Measurements from ENCODE around the gene VSTM2L.
A peak's percentile ranks its signal among the peaks of the same experiment; 100 is the strongest.

VSTM2L gene

DNA sequence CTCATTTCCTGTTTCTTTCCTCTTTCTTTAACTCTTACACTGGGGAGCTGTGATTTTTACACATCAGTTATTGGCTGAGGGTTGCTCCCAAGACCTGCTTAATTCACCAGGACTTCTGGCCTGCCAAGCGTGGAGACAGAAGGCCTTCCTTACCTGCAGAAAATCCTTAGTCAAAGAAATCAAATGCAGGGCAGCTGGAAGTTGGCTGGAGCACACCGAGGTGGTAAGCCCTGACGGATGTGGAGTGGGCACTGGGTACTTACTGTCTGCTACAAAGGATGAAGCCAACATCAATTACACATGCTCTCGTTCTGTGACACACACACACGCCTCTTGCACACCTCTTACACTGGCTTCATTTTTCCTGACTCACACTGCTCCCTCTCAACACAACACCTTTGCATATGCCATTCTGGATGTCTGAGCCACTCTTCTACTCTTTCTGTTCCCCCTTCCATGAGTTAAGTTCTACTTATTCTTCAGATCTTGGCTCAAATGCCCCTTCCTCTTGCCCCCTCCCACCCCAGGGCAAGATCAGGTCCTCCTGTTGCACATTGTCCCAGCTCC lies 68.7 kb downstream of the VSTM2L start:
- DNase-seq, result no peak

DNA sequence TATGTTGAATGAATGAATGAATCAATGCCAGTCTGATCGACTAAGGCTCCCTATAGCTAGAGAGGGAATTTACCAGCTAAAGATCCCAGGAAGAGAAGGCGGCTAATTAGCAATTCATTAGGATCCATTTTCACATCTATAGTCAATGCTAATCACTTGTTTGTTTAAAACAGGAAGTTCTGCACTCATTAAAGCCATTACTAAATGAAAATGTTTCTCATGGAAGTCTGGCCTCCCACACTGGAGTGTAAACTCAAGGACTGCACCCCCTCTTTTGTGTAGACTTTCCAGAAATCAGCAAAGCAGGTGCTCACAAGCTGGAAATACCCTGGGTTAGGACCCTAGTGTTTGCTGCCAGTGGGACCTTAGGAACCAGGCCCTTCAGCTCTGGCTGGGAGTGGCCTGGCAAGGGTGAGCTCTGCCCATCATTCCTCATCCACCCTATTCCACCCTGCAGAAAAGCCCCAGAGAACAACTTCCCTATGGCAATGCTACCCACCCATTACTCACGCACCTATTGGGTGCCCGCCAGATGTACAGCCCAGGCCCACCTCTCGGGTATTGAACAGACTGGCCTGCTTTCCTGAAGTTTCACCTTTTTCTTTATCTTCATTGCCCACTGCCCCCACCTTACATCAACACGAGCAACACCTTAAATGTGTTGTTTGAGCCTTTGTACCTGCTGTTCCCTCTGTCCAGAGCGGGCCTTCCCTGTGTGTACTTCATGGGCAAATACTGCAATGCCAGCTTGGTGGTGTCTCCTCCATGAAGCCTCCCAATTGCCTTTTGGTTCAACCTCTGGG lies 69.5 kb downstream of the VSTM2L start:
- no peak for DNase-seq

DNA sequence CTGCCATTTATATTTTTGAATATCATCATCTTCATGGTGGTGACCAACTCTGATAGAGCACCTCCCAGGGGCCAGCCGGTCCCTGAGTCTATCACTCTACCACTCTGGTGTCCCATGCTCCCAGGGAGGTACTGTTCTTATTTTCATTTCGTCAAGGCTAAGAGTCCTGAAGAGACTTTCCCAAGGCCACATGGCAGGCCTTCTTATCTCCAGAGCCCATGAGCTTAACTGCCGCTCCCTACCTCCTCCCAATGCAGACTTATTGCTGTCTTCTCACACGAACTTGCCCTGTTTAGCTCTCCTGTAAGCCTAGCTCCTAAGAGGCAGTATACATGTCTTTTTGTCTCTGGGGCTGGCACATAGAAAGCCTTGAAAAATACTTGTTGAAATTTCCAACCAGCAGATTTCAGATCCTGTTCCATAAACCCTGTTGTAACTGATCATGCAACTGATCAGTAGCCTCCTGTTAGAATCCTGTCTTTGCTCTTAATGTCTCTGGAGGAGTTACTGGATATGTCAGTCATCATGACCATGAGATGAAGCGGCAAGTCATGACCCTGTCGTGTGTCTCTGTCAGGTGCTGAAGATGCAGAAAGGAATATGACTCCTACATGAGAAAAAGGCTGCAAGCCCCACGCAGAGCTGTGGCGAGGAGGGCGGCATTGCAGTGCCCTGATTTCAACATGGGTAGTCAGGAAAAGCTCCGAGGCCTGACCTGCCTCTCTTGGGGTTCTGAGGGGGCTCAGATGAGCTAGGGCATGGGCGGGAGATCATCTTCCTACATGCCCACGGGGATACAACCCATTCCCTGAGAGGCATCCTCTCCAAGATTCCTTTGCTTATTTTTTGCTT lies 70.4 kb downstream of the VSTM2L start:
- no peak for DNase-seq

DNA sequence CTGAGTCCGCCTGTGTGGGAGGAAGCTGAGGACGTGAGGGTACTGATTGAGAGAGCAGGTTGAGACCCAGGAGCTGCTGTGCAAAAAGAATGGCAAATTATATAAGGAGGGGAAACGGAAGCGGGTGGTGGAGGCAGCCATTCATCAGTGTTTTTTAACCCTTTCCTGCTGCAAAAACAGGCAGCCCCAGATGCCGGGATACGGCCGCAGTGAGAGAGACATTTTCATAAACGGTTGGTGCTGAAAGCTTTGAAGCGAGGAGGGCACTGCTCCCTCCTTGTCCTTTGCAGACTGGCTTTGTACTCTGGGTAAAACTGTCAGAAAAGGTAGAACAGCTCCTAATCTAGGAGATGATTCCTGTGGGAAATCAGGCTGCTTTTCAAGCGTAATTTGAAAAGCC lies 74.0 kb downstream of the VSTM2L start:
- no peak for DNase-seq

- no peak for DNase-seq
Measured at GRCh38 chr20:37977338-37977737, 74.4 kb downstream of the VSTM2L start.

DNA sequence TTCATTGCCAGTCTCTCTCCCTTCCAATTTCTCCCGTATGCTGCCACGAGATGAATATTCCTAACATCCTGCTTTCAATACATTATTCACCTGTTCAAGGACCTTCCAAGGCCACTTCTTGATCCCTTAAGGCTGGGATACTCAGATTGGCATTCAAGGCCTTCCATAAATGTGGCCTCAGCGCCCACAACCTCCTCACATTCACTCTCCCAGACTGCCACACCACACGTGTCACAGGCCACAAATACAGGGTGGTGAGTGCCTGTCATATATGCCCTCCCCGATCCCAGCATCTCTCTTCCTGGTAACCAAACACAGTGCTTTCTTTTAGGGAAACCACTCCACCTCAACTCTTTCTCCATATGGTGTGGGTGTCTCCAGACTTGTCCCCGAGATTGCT lies 74.9 kb downstream of the VSTM2L start:
- no peak for DNase-seq

DNA sequence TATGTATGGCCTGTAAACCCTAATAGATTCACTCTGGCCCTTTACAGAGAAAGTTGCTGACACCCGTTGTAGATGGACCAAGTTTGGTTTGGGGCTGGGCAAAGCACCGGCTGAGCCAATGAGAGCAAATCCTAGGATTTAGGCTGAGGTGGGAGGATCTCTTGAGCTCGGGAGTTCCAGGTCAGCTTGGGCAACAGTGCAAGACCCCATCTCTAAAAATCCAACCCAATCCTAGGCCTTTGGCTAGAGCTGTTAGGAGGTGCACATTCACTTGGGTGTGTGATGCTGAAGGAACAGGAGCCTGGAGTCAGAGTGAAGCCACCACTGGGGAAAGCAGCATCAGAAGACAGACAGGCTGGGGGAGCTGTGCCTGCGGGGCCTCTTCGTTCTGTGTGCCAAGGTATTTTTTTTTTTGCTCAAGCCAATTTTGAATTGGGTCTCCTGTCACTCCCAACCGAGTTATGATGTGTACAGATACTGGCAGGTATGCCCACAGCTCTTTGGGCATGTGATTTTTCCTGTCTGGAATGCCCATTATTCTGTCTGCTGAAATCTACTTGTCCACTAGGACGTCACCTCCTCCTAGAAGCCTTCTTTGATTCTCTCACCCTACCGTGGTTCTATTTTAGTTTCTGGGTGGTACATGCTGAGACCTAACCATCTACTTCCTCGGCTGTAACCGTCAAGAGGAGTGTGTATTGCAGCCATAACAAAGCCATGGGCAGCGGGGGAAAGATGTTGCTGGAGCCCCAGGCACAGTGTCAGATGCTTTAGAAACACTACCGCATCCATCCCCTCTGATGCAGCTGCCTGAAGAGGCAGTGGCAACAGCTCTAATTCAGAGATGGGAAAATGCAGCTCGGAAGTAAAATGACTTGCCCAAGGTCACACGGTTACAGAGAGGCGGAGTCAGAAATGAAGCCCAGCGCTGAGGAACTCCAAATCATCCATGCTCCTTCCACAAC lies 76.4 kb downstream of the VSTM2L start:
- DNase-seq, result no peak

- no peak for DNase-seq
Measured at GRCh38 chr20:37980383-37980782, 77.5 kb downstream of the VSTM2L start.

- DNase-seq, result no peak
Measured at GRCh38 chr20:37980876-37981275, 77.9 kb downstream of the VSTM2L start.

- DNase-seq, result no peak
Measured at GRCh38 chr20:37981568-37981967, 78.6 kb downstream of the VSTM2L start.

- DNase-seq, result no peak
Measured at GRCh38 chr20:37983286-37983685, 80.4 kb downstream of the VSTM2L start.

DNA sequence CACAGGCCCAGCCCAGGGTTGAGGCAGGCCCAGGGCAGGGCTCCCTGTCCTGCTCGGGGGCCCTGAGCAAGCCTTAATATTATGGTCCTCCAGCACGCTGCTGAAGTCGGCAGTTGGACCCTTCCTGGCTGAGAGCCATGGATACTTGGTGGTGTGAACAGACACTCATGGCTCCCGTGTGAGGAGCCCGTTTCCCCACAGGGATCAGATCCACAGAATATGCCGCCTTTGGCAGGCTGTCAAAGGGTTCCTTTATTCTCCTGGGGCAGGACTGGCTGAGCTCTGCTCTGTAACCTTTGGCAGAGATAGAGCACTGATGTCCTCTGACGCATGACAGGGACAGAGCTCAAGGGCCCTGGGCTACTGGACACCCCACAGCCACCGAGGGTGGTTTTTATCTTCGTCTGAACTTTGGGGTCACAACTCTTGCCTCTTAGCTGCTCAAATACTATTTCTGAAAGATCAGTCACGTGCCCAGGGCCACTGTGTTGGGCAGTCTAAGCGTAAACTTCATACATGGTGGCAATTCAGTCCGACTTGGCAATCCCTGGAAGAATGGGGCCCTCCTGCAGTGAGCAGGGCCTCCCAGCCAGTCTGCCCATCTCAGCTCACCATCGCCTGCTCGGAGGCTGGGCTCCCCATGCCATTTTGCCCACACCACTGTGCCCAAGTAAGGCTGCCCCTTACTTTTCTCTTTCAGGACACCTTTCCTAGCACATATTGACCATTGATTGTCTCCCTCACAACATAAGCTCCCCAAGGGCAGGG lies 81.3 kb downstream of the VSTM2L start:
- no peak for DNase-seq

GRCh38 chr20:37986044-37986858 lies 83.3 kb downstream of the VSTM2L start:
- no peak for DNase-seq

DNA sequence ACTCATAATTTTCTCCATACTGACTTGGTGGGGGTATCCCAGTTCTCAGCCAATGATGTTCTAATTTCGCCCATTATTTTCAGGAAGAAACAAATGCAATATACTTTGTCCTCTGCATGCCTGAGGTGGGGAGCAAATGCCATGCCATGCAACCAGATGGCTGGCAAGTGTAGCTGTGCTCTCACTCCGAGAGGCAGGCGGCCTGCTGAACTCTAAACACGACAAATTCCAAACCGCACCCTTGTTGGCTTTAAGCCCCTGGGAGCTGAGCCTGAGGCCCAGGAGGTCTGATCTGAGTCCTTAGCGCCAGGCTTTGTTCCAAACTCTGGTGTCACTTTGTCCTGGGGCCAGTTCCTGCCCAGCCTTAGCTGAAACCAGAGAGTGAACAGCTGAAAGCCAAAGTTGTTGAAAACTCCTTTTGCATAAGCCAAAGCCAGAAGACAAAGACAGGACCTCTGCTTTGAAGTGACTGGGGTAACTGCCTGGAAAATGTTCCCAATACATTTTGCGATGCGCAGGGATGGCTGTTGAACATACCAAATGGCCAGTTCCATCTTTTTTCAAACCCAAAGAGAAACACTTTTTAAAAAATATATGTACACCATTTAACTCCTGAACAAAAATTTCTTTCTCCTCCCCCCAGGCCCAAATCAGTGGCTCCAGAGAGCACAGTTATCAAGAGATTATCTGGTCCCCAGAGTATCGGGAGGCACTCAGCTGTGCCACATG lies 84.1 kb downstream of the VSTM2L start:
- peak; percentile 21 for DNase-seq

GRCh38 chr20:37987602-37988290 lies 84.8 kb downstream of the VSTM2L start:
- no peak for DNase-seq

DNA sequence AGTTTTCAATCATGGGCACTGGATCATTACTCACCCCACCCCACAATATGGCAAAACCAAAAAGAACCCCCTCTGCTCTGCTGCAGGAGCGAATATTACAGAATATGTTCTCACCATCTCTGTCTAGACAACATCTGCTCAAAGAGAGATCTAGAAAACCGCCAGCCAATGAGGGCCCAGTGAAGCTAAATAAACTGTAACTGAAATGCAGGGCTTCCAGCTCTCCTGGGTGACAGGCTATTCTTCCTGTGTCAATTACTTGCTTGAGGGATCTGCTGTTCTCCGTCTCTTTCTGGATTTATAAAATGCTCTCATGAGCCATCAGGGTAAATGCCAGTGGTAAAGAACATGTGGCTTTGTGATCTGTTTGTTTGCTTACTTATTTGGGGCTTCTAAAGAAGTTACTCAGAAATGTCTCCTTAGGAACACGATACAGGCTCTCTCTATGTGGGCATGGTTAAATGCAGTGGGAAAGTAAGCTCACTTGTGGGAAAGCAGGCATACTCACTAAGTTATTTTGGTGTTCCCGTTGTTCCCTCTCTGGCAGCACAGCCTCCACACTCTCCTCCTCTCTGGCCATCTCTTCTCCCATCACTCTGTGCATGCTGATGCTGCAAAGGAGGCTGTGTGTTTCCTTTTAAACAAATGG lies 85.5 kb downstream of the VSTM2L start:
- no peak for DNase-seq

- DNase-seq, result no peak
Measured at GRCh38 chr20:37989601-37990295, 86.8 kb downstream of the VSTM2L start.

- peak; percentile 70 for DNase-seq
Measured at GRCh38 chr20:37990571-37991151, 87.7 kb downstream of the VSTM2L start.
